Heart left ventricle (tissue), 13 donors: ENCODE results near the gene ADAMTS18.

ENCODE experiments used
- CTCF ChIP-seq, 12 donors: fragments of 200-600 bp; sonication (generic) in 4 of 12; IDR thresholded peaks; one replicate each; pipeline versions ENCODE4 v1.5.0 to v1.8.0; 2018 to 2022; ENCODE audit warnings: antibody characterized with exemption in 12 of 12, mild to moderate bottlenecking in 5 of 12
- POLR2A ChIP-seq, 2 donors: fragments of 450-650 bp; IDR thresholded peaks; one replicate each; pipeline ENCODE4 v1.6.1; 2017; ENCODE audit warnings: antibody characterized with exemption in 2 of 2, mild to moderate bottlenecking in 2 of 2, moderate library complexity in 2 of 2
- donor health status: ischemic (EF 13 %, LVEDD 7.1; RV severe dilation, severe dysfunction).
- donor health status: DM: no; HTN: yes; CAD: no.
- donor health status: DM: no; HTN: no; CAD: no.
- donor health status: ischemic (EF 25% LVEDD 6.9; RV normal size, moderate dysfunction).
- donor health status: ischemic (EF 25% LVEDD 5.7; RV mildly dilated, moderate dysfunction).
- donor health status: ischemic (EF 35%, LVEDD 5.7; RV mildly dilated, moderate dysfunction).
- donor health status: nonischemic (EF 11% LVEDD 7.7; RV severe dilation, severe dysfunction).
- donor health status: DM: yes; HTN: yes; CAD: no.
- donor health status: PGD.
- donor health status: ischemic (EF 29% LVEDD 5.4; RV normal size, mild dysfunction).
- donor health status: nonischemic (EF 23%, LVEDD 6.1; RV moderate dilation, normal function).

- TF ChIP-seq POLR2A (IDR thresholded peaks at IDR 0.05): no peak
- TF ChIP-seq CTCF (IDR thresholded peaks at IDR 0.05): no peak
Measured at GRCh38 chr16:77406680-77407079, 28.2 kb downstream of the ADAMTS18 start.
